ENCODE results near the gene NMNAT1. TPM values are rescaled to one million over a fixed set of nuclear protein-coding genes. Genes with fewer than 3 reads are reported as not detected.
"Not testable (repeated sequence)": the region's sequence is repeated elsewhere in the genome, so short reads cannot be mapped to it uniquely, and the experiment has no call there.

NMNAT1 gene
- total and polyA plus RNA-seq, 7 experiments from 2014 or later: 2.7 to 9.5 (median 7.5) TPM

DNA sequence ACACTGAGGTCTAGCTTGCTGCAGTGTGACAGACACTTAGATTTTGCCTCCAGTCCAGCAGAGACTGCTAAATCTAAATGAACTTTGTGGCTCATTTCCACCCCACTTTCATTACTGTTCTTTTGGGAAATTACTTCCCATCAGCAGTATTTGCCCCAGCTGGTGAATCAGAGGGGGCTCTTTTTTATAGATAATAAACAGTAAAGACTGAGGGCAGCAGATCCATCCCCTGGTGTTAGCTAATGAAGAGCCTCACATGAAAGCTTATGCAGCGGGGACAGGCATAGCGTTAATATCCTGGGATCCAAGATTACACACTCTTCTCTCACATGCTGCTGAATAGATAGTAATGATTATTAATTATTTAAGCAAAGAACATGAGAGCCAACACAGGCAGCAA, 26.8 kb upstream of the NMNAT1 start:
- Mint-ChIP-seq H3K27ac (peak overlapping the region in 1 of 9 donors; percentile 46), H3K9me3 (no peaks in the 10 kb centered on the region), H3K4me3 (no peak overlapping the region), H3K4me1 (peaks cover 6 to 14% (median 8%) of the 10 kb centered on the region in 7 donors), H3K36me3 (no peaks in the 10 kb centered on the region), H3K27me3 (peaks cover 0 to 19% (median 0%) of the 10 kb centered on the region in 5 donors)
- ATAC-seq (no peak), DNase-seq (no peak)
- CTCF ChIA-PET: interaction anchor here (0.7 to 2.0 kb wide), 2 partner anchors 42 to 136 kb away, joined by 3 to 7 read pairs; no protein-coding TSS in a partner anchor
- intact Hi-C loops (cut with micrococcal nuclease): loop anchor here in 1 of 2 donors (10.0 kb wide), 1 partner anchor 1098 kb away; the partner anchor contains the start of gene TARDBP
- Histone ChIP-seq H3K4me3 (ENCODE audit: low read length) (no peak overlapping the region), H3K27me3 (ENCODE audit: control insufficient read depth in 2 of 2, insufficient read depth in 2 of 2, low read length in 2 of 2) (no peaks in the 10 kb centered on the region), H3K27ac (ENCODE audit: low read depth, low read length) (no peak overlapping the region), H3K36me3 (ENCODE audit: control insufficient read depth in 2 of 3, insufficient read depth in 3 of 3, low read length in 3 of 3) (no peaks in the 10 kb centered on the region), H3K9me3 (ENCODE audit: control insufficient read depth in 2 of 3, low read length in 3 of 3) (no peaks in the 10 kb centered on the region), H3K4me1 (ENCODE audit: control insufficient read depth in 2 of 2, insufficient read depth in 2 of 2, low read length in 2 of 2) (peaks cover 0 to under 1% of the 10 kb centered on the region in 2 donors)
- POLR2A ChIA-PET: no interaction called here

DNA sequence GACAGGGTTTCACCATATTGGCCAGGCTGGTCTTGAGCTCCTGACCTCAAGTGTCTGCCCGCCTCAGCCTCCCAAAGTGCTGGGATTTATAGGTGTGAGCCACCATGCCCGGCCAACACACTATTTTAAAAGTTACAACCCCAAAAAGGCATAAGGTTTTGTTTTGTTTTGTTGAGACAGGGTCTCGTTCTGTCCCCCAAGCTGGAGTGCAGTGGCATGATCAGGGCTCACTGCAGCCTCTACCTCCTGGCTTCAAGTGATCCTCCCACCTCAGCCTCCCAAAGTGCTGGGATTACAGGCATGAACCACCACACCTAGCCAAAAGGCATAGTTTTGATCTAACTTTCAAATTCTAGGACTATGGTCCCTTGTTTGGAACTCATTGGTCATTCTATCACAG, 25.8 kb upstream of the NMNAT1 start:
- H3K4me1 Mint-ChIP-seq; H3K4me1 ChIP-seq (ENCODE audit: control insufficient read depth in 2 of 2, insufficient read depth in 2 of 2, low read length in 2 of 2); H3K27ac ChIP-seq (ENCODE audit: low read depth, low read length); ATAC-seq; H3K9me3 ChIP-seq (ENCODE audit: control insufficient read depth in 2 of 3, low read length in 3 of 3); H3K36me3 ChIP-seq (ENCODE audit: control insufficient read depth in 2 of 3, insufficient read depth in 3 of 3, low read length in 3 of 3); H3K27ac Mint-ChIP-seq; H3K9me3 Mint-ChIP-seq; H3K4me3 ChIP-seq (ENCODE audit: low read length); H3K4me3 Mint-ChIP-seq; H3K27me3 ChIP-seq (ENCODE audit: control insufficient read depth in 2 of 2, insufficient read depth in 2 of 2, low read length in 2 of 2); DNase-seq; H3K36me3 Mint-ChIP-seq: not testable (repeated sequence)
- intact Hi-C loops (cut with micrococcal nuclease): loop anchor here in 1 of 2 donors (10.0 kb wide), 1 partner anchor 1097 kb away; the partner anchor contains the start of gene TARDBP
- ChIA-PET CTCF (interaction anchor here (2.0 kb wide), 1 partner anchor 43 kb away, joined by 7 read pairs; no protein-coding TSS in a partner anchor), POLR2A (interaction anchor here (0.6 to 0.9 kb wide), 4 partner anchors 8 to 116 kb away, joined by 3 to 4 read pairs (median 3); partner anchors contain the start of gene NMNAT1)
- H3K27me3 Mint-ChIP-seq: peaks cover 0 to 19% (median 0%) of the 10 kb centered on the region in 5 donors

DNA sequence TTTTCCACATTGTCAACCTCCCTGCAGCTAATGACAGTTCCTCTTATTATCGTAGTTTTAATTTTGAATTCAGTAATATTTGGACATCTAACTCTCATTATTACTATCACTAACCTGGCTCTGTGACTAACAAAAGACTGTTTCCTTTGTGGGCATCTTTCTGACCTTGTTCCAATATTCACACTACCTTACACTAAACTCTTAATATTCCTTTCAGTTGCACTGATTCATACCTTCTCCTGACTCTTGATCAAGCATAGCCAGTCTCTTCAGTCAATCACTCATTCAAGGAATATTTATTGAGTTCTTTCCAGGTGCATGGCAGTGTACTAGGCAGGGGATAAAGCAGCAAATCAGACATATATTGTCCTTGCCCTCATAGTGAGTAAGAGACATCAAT, 25.4 kb upstream of the NMNAT1 start:
- intact Hi-C loops (cut with micrococcal nuclease): loop anchor here in 1 of 2 donors (10.0 kb wide), 1 partner anchor 1097 kb away; the partner anchor contains the start of gene TARDBP
- Histone ChIP-seq H3K27ac (ENCODE audit: low read depth, low read length) (no peak overlapping the region), H3K4me1 (ENCODE audit: control insufficient read depth in 2 of 2, insufficient read depth in 2 of 2, low read length in 2 of 2) (no peaks in the 10 kb centered on the region), H3K4me3 (ENCODE audit: low read length) (no peak overlapping the region), H3K36me3 (ENCODE audit: control insufficient read depth in 2 of 3, insufficient read depth in 3 of 3, low read length in 3 of 3) (no peaks in the 10 kb centered on the region), H3K9me3 (ENCODE audit: control insufficient read depth in 2 of 3, low read length in 3 of 3) (no peaks in the 10 kb centered on the region), H3K27me3 (ENCODE audit: control insufficient read depth in 2 of 2, insufficient read depth in 2 of 2, low read length in 2 of 2) (no peaks in the 10 kb centered on the region)
- CTCF ChIA-PET: no interaction called here
- no peak for DNase-seq
- ATAC-seq: no peak
- Mint-ChIP-seq H3K27ac (no peak overlapping the region), H3K27me3 (peaks cover 0 to 19% (median 0%) of the 10 kb centered on the region in 5 donors), H3K4me3 (no peak overlapping the region), H3K36me3 (no peaks in the 10 kb centered on the region), H3K9me3 (no peaks in the 10 kb centered on the region), H3K4me1 (peaks cover 0 to 7% (median 0%) of the 10 kb centered on the region in 7 donors)
- POLR2A ChIA-PET: interaction anchor here (0.7 to 0.9 kb wide), 2 partner anchors 9 to 115 kb away, joined by 3 read pairs; no protein-coding TSS in a partner anchor

DNA sequence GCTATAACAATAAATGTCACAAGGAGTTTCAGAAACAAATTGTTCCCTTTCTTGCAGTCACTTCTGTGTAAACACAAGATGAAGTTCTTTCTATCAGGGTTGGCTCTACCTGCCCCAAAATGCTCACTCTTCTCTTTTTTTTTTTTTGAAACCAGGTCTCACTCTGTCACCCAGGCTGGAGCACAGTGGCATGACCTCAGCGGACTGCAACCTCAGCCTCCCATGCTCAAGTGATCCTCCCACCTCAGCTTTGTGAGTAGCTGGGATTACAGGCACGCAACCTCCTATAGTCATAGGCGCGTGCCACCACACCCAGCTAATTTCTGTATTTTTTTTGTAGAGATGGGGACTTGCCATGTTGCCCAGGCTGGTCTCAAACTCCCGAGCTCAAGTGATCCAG, 22.7 kb upstream of the NMNAT1 start:
- no peak overlapping the region for H3K27ac ChIP-seq (ENCODE audit: low read depth, low read length)
- no peaks in the 10 kb centered on the region for H3K27me3 ChIP-seq (ENCODE audit: control insufficient read depth in 2 of 2, insufficient read depth in 2 of 2, low read length in 2 of 2)
- no peak overlapping the region for H3K27ac Mint-ChIP-seq
- no peak overlapping the region for H3K4me3 Mint-ChIP-seq
- H3K4me3 ChIP-seq (ENCODE audit: low read length): no peak overlapping the region
- DNase-seq: no peak
- no peaks in the 10 kb centered on the region for H3K36me3 ChIP-seq (ENCODE audit: control insufficient read depth in 2 of 3, insufficient read depth in 3 of 3, low read length in 3 of 3)
- no peaks in the 10 kb centered on the region for H3K36me3 Mint-ChIP-seq
- peaks cover 0 to 7% (median 0%) of the 10 kb centered on the region in 7 donors for H3K4me1 Mint-ChIP-seq
- no peaks in the 10 kb centered on the region for H3K9me3 Mint-ChIP-seq
- ChIA-PET CTCF (no interaction called here), POLR2A (no interaction called here)
- no peak for ATAC-seq
- peaks cover 0 to 8% (median 0%) of the 10 kb centered on the region in 5 donors for H3K27me3 Mint-ChIP-seq
- intact Hi-C loops (cut with micrococcal nuclease): no loop called here
- no peaks in the 10 kb centered on the region for H3K9me3 ChIP-seq (ENCODE audit: control insufficient read depth in 2 of 3, low read length in 3 of 3)
- no peaks in the 10 kb centered on the region for H3K4me1 ChIP-seq (ENCODE audit: control insufficient read depth in 2 of 2, insufficient read depth in 2 of 2, low read length in 2 of 2)

DNA sequence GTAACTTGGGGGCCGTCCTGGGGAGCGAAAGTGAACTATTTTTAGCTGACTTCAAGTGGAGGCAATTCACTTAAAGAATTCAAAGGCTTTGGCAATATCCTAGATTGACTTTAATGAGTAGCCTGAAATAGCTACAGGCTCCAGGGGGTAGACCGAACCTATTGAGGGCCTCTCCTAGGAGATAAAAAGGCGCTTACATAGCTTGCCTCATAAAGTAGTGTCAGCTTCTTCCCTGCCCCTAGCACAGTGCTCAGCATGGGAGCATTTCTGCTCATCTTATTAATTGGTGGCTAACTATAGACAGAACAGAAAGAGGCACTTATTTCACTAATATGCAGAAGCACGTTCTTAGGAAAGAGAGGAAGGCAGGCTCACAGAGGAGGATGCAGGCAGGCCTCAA, 20.9 kb upstream of the NMNAT1 start:
- POLR2A ChIA-PET: no interaction called here

DNA sequence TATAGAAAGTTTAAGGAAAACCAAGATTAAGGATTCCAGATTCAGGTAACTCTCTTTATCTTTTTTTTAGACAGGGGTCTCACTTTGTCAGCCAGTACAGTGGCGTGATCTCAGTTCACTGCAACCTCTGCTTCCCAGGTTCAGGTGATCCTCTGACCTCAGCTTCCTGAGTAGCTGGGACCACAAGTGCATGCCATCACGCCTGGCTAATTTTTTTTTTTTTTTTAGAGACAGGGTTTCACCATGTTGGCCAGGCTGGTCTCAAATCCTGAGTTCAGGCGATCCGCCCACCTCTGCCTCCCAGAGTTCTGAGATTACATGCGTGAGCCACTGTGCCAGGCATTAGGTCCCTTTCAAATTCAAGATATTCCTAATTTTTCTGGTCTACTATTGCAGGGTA, 16.0 kb upstream of the NMNAT1 start:
- POLR2A ChIA-PET: no interaction called here

More for the DNA sequence above, 20.9 kb upstream of the NMNAT1 start:
- no peak overlapping the region for H3K27ac Mint-ChIP-seq
- no peak overlapping the region for H3K4me3 Mint-ChIP-seq
- peaks cover 0 to 7% (median 0%) of the 10 kb centered on the region in 7 donors for H3K4me1 Mint-ChIP-seq
- H3K9me3 Mint-ChIP-seq: no peaks in the 10 kb centered on the region
- H3K27me3 ChIP-seq (ENCODE audit: control insufficient read depth in 2 of 2, insufficient read depth in 2 of 2, low read length in 2 of 2): no peaks in the 10 kb centered on the region
- H3K27ac ChIP-seq (ENCODE audit: low read depth, low read length): no peak overlapping the region
- intact Hi-C loops (cut with micrococcal nuclease): no loop called here
- peaks cover 0 to 4% (median 0%) of the 10 kb centered on the region in 5 donors for H3K27me3 Mint-ChIP-seq
- no peak for ATAC-seq
- no peaks in the 10 kb centered on the region for H3K36me3 ChIP-seq (ENCODE audit: control insufficient read depth in 2 of 3, insufficient read depth in 3 of 3, low read length in 3 of 3)
- no peaks in the 10 kb centered on the region for H3K9me3 ChIP-seq (ENCODE audit: control insufficient read depth in 2 of 3, low read length in 3 of 3)
- no peak overlapping the region for H3K4me3 ChIP-seq (ENCODE audit: low read length)
- no peaks in the 10 kb centered on the region for H3K4me1 ChIP-seq (ENCODE audit: control insufficient read depth in 2 of 2, insufficient read depth in 2 of 2, low read length in 2 of 2)
- CTCF ChIA-PET: interaction anchor here (0.6 to 1.7 kb wide), 2 partner anchors 9 to 182 kb away, joined by 3 read pairs; no protein-coding TSS in a partner anchor
- no peak for DNase-seq
- H3K36me3 Mint-ChIP-seq: peaks cover 0 to 5% (median 0%) of the 10 kb centered on the region in 5 donors

More for the DNA sequence above, 16.0 kb upstream of the NMNAT1 start:
- H3K4me3 ChIP-seq (ENCODE audit: low read length): no peak overlapping the region
- no peaks in the 10 kb centered on the region for H3K9me3 ChIP-seq (ENCODE audit: control insufficient read depth in 2 of 3, low read length in 3 of 3)
- CTCF ChIA-PET: no interaction called here
- H3K27me3 ChIP-seq (ENCODE audit: control insufficient read depth in 2 of 2, insufficient read depth in 2 of 2, low read length in 2 of 2): no peaks in the 10 kb centered on the region
- DNase-seq (no peak), ATAC-seq (no peak)
- Mint-ChIP-seq H3K27me3 (no peaks in the 10 kb centered on the region), H3K36me3 (peaks cover 0 to 20% (median 9%) of the 10 kb centered on the region in 5 donors), H3K4me1 (peaks cover 0 to 6% (median 0%) of the 10 kb centered on the region in 7 donors), H3K4me3 (no peak overlapping the region), H3K27ac (no peak overlapping the region), H3K9me3 (no peaks in the 10 kb centered on the region)
- H3K27ac ChIP-seq (ENCODE audit: low read depth, low read length): no peak overlapping the region
- intact Hi-C loops (cut with micrococcal nuclease): no loop called here
- H3K4me1 ChIP-seq (ENCODE audit: control insufficient read depth in 2 of 2, insufficient read depth in 2 of 2, low read length in 2 of 2): no peaks in the 10 kb centered on the region
- peaks cover 0 to 24% (median 5%) of the 10 kb centered on the region in 3 experiments for H3K36me3 ChIP-seq (ENCODE audit: control insufficient read depth in 2 of 3, insufficient read depth in 3 of 3, low read length in 3 of 3)
